ENCODE data around the gene BLTP3B. TPM values are rescaled to one million over a fixed set of nuclear protein-coding genes. Genes with fewer than 3 reads are reported as not detected.

BLTP3B gene
- polyA plus RNA-seq, 1 of the 3 experiments (the other 2 are of a cell fraction), result 5.8 TPM

DNA sequence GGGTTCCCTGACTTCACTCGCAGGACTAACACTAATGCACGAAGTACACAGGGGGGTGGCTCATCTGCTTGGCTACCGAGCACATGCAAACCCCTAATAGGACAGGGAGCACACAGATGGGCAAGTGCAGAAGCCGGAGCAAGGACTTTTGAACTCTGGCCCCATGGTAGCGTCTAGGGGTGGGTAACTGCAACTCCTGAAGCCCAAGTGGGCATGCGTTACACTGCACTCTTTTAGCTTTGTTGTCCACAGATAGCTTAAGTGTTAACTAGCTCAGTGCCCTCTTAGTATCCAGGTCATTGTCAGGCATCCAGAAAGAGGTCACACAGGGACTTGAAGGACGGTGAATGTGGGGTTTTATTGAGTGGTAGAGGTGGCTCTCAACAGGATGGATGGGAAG lies 3.0 kb upstream of the BLTP3B start:
- TF ChIP-seq FOSL2 (IDR thresholded peaks at IDR 0.05; ENCODE audit: borderline replicate concordance, low read depth), result no peak
- Histone ChIP-seq H2AFZ (ENCODE audit: low read depth) (no peak overlapping the region), H3K27me3 (ENCODE audit: insufficient read depth) (no peaks in the 10 kb centered on the region), H3K4me3 (ENCODE audit: low read depth in 2 of 2, low read length in 1 of 2) (no peak overlapping the region), H3K9ac (no peak overlapping the region), H3K27ac (ENCODE audit: low read depth in 2 of 2, low read length in 1 of 2) (no peak overlapping the region), H3K79me2 (ENCODE audit: insufficient read depth) (peaks cover 18% of the 10 kb centered on the region), H3K4me2 (no peak overlapping the region), H3K4me1 (ENCODE audit: control insufficient read depth in 1 of 2, insufficient read depth in 2 of 2, low read depth in 1 of 2, low read length in 1 of 2) (peaks cover 2 to 3% of the 10 kb centered on the region in 2 experiments; a peak in 1 of 4 replicates), H3K9me3 (no peaks in the 10 kb centered on the region), H3F3A (replicated peaks; ENCODE audit: insufficient read depth) (peaks cover 15% of the 10 kb centered on the region), H3K9me2 (no peaks in the 10 kb centered on the region), H4K20me1 (ENCODE audit: insufficient read depth) (no peaks in the 10 kb centered on the region), H3K36me3 (replicated peaks in 1 of 2; ENCODE audit: control insufficient read depth in 1 of 2, insufficient read depth in 2 of 2, low read length in 1 of 2) (no peaks in the 10 kb centered on the region)
- WGBS (ENCODE audit: low lambda C conversion rate), result 90% methylated on average over 7 of the region's 7 CpGs
- DNase-seq, result no peak
- CTCF ChIA-PET, result interaction anchor here (1.1 to 3.1 kb wide), 2 partner anchors 8 to 9 kb away, joined by 3 to 15 read pairs; no protein-coding TSS in a partner anchor
- POLR2A ChIA-PET, result no interaction called here

DNA sequence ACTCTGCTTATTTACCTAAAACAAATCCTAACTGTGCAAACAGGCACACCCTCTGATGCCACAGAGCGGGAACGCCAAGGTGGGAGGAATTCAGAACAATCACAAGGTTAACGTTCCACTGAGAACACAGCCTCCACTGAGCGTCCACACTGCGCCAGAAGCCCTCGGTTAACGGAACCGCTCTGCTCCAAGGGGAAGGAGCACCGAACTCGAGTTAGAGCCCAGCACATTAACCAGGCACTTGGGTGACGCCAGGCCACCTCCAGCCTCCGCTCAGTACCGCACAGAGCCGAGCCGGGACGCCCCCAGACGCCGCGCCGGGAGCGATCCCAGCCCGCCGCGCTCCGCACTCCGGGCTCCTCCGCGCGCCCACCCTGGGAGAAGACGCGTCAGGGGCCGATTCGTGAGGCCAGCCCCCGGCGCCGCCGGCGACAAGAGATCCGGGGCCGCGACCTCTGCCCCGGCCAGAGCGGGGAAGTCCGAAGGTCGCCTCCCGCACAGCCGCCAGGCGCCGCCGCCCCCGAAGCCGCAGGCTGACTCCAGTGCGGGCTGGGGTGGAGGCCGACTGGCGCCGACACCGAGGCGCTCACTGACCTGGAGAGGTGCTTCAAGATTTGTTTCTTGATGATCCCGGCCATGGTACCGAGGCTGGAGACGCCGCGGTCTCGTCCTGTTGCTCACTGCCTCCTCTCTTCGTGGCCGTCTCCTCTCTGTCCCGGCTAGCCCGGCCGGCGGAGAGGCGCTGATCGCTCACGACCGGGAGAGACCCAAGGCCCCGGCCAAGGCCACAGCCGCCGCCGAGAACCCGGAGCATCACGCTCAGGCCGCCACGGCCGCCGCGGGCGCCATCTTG lies 450 bp downstream of the BLTP3B start:
- H4K20me1 ChIP-seq (ENCODE audit: insufficient read depth), result peaks cover 16% of the 10 kb centered on the region; the same call in 1 of the 2 replicates
- CTCF ChIA-PET, result interaction anchor here (1.6 kb wide), 1 partner anchor 43 kb away, joined by 5 read pairs; no protein-coding TSS in a partner anchor
- H3K9ac ChIP-seq, result peak overlapping the region; percentile 98
- peak overlapping the region; percentile 88 to 91 for H3K27ac ChIP-seq (ENCODE audit: low read depth in 2 of 2, low read length in 1 of 2)
- peaks cover 15% of the 10 kb centered on the region for H3F3A ChIP-seq (replicated peaks; ENCODE audit: insufficient read depth)
- peak overlapping the region; percentile 92 to 94 for H3K4me3 ChIP-seq (ENCODE audit: low read depth in 2 of 2, low read length in 1 of 2)
- peaks cover 51% of the 10 kb centered on the region for H3K79me2 ChIP-seq (ENCODE audit: insufficient read depth)
- no peak for TF ChIP-seq TEAD4 (IDR thresholded peaks at IDR 0.05; ENCODE audit: borderline replicate concordance, insufficient read depth)
- TF ChIP-seq EZH2phosphoT487 (IDR thresholded peaks at IDR 0.05; ENCODE audit: borderline replicate concordance, low read depth), result no peak
- TF ChIP-seq CHD2 (IDR thresholded peaks at IDR 0.05; ENCODE audit: low read length, partially characterized antibody), result no peak
- TF ChIP-seq MXI1 (IDR thresholded peaks at IDR 0.05; ENCODE audit: low read depth, low read length), result peak; percentile 24; the same call in 1 of the 2 replicates
- peak; percentile 17; the same call in 1 of the 2 replicates for TF ChIP-seq SIN3A (IDR thresholded peaks at IDR 0.05; ENCODE audit: borderline replicate concordance, low read depth, low read length)
- TF ChIP-seq RCOR1 (IDR thresholded peaks at IDR 0.05; ENCODE audit: low read length), result no peak
- TF ChIP-seq, protein P1, sequence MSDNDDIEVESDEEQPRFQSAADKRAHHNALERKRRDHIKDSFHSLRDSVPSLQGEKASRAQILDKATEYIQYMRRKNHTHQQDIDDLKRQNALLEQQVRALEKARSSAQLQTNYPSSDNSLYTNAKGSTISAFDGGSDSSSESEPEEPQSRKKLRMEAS (IDR thresholded peaks at IDR 0.05; ENCODE audit: low read depth), result peak; percentile 8; the same call in 1 of the 2 replicates
- TF ChIP-seq JUND (IDR thresholded peaks at IDR 0.05), result no peak
- TF ChIP-seq GABPA (IDR thresholded peaks at IDR 0.05; ENCODE audit: low read depth), result no peak
- TF ChIP-seq FOXJ3 (CRISPR knock-in tag; IDR thresholded peaks at IDR 0.05), result no peak
- TF ChIP-seq, protein P2, sequence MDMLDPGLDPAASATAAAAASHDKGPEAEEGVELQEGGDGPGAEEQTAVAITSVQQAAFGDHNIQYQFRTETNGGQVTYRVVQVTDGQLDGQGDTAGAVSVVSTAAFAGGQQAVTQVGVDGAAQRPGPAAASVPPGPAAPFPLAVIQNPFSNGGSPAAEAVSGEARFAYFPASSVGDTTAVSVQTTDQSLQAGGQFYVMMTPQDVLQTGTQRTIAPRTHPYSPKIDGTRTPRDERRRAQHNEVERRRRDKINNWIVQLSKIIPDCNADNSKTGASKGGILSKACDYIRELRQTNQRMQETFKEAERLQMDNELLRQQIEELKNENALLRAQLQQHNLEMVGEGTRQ (IDR thresholded peaks at IDR 0.05; ENCODE audit: borderline replicate concordance, low read depth, low read length), result no peak
- no peak for TF ChIP-seq TCF12 (IDR thresholded peaks at IDR 0.05)
- TF ChIP-seq TAF1 (IDR thresholded peaks at IDR 0.05; ENCODE audit: borderline replicate concordance, low read depth, low read length), result peak; percentile 92
- no peak for TF ChIP-seq SMC3 (IDR thresholded peaks at IDR 0.05; ENCODE audit: low read depth, low read length)
- no peak for TF ChIP-seq RAD21 (IDR thresholded peaks at IDR 0.05; ENCODE audit: low read length)
- TF ChIP-seq, protein P3, sequence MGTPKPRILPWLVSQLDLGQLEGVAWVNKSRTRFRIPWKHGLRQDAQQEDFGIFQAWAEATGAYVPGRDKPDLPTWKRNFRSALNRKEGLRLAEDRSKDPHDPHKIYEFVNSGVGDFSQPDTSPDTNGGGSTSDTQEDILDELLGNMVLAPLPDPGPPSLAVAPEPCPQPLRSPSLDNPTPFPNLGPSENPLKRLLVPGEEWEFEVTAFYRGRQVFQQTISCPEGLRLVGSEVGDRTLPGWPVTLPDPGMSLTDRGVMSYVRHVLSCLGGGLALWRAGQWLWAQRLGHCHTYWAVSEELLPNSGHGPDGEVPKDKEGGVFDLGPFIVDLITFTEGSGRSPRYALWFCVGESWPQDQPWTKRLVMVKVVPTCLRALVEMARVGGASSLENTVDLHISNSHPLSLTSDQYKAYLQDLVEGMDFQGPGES (IDR thresholded peaks at IDR 0.05; ENCODE audit: low read depth, low read length), result no peak
- TF ChIP-seq GATA2 (CRISPR knock-in tag; IDR thresholded peaks at IDR 0.05), result no peak
- TF ChIP-seq POLR2AphosphoS5 (IDR thresholded peaks at IDR 0.05; ENCODE audit: low read depth, low read length), result peak; percentile 90
- no peak for TF ChIP-seq EP300 (IDR thresholded peaks at IDR 0.05; ENCODE audit: borderline replicate concordance in 1 of 2, low read depth in 1 of 2, low read length in 1 of 2)
- peak; percentile 94 for TF ChIP-seq YY1 (IDR thresholded peaks at IDR 0.05; ENCODE audit: low read depth)
- TF ChIP-seq NFIC (IDR thresholded peaks at IDR 0.05; ENCODE audit: borderline replicate concordance), result no peak; the same call in 1 of the 2 replicates
- TF ChIP-seq, protein P4, sequence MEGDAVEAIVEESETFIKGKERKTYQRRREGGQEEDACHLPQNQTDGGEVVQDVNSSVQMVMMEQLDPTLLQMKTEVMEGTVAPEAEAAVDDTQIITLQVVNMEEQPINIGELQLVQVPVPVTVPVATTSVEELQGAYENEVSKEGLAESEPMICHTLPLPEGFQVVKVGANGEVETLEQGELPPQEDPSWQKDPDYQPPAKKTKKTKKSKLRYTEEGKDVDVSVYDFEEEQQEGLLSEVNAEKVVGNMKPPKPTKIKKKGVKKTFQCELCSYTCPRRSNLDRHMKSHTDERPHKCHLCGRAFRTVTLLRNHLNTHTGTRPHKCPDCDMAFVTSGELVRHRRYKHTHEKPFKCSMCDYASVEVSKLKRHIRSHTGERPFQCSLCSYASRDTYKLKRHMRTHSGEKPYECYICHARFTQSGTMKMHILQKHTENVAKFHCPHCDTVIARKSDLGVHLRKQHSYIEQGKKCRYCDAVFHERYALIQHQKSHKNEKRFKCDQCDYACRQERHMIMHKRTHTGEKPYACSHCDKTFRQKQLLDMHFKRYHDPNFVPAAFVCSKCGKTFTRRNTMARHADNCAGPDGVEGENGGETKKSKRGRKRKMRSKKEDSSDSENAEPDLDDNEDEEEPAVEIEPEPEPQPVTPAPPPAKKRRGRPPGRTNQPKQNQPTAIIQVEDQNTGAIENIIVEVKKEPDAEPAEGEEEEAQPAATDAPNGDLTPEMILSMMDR (IDR thresholded peaks at IDR 0.05), result no peak
- H3K9me2 ChIP-seq, result no peaks in the 10 kb centered on the region
- peaks cover 7 to 25% of the 10 kb centered on the region in 2 experiments for H3K4me1 ChIP-seq (ENCODE audit: control insufficient read depth in 1 of 2, insufficient read depth in 2 of 2, low read depth in 1 of 2, low read length in 1 of 2)
- H3K4me2 ChIP-seq, result peak overlapping the region; percentile 91
- no peaks in the 10 kb centered on the region for H3K9me3 ChIP-seq
- H2AFZ ChIP-seq (ENCODE audit: low read depth), result peak overlapping the region; percentile 96
- DNase-seq, result peak; percentile 81
- POLR2A ChIA-PET, result no interaction called here
- H3K27me3 ChIP-seq (ENCODE audit: insufficient read depth), result no peaks in the 10 kb centered on the region
- no peaks in the 10 kb centered on the region for H3K36me3 ChIP-seq (replicated peaks in 1 of 2; ENCODE audit: control insufficient read depth in 1 of 2, insufficient read depth in 2 of 2, low read length in 1 of 2)
- WGBS (ENCODE audit: low lambda C conversion rate), result 1% methylated on average over 20 of the region's 86 CpGs

Measured in SK-N-SH (cell line).